Small intestine (tissue), 7 donors: ENCODE results near the gene CDC34. TPM values are rescaled to one million over a fixed set of nuclear protein-coding genes. Genes with fewer than 3 reads are reported as not detected.

Source experiments
- DNase-seq, 2 donors: peaks; one replicate each; pipeline versions ENCODE4 v3.0.0 to v3.0.0-alpha.2; 2013
- FAIRE-seq: peaks from 2 replicates; lab custom pipeline; 2012; peaks lifted over from hg19 to GRCh38; lab: Jason Lieb, UNC
- H3K27ac ChIP-seq, 3 donors: one replicate each; pipeline ENCODE4 v1.5.1; 2013; ENCODE audit warnings: low read length in 2 of 3, mild to moderate bottlenecking in 2 of 3, control low read depth in 1 of 3, inconsistent platforms in 1 of 3, low read depth in 1 of 3, moderate library complexity in 1 of 3
- H3K27me3 ChIP-seq, 3 donors: one replicate each; pipeline ENCODE4 v1.6.1; 2013; ENCODE audit warnings: low read length in 3 of 3, inconsistent platforms in 1 of 3; ENCODE audit not compliant: control insufficient read depth in 3 of 3, insufficient read depth in 3 of 3
- H3K36me3 ChIP-seq, 3 donors: one replicate each; pipeline ENCODE4 v1.6.1; 2013; ENCODE audit warnings: low read length in 3 of 3, inconsistent platforms in 1 of 3, low read depth in 1 of 3, mild to moderate bottlenecking in 1 of 3, moderate library complexity in 1 of 3; ENCODE audit not compliant: control insufficient read depth in 3 of 3, insufficient read depth in 2 of 3
- H3K4me1 ChIP-seq, 3 donors: one replicate each; pipeline ENCODE4 v1.6.1; 2013; ENCODE audit warnings: low read length in 2 of 3, inconsistent platforms in 1 of 3, low read depth in 1 of 3, mild to moderate bottlenecking in 1 of 3, moderate library complexity in 1 of 3; ENCODE audit not compliant: control insufficient read depth in 3 of 3, insufficient read depth in 2 of 3
- H3K4me3 ChIP-seq, 3 donors: one replicate each; pipeline ENCODE4 v1.5.1; 2013; ENCODE audit warnings: low read length in 3 of 3, control low read depth in 1 of 3, inconsistent platforms in 1 of 3, low read depth in 1 of 3, mild to moderate bottlenecking in 1 of 3, moderate library complexity in 1 of 3
- H3K9me3 ChIP-seq, 2 donors: one replicate each; pipeline ENCODE4 v1.6.1; 2013; ENCODE audit warnings: low read depth in 1 of 2, low read length in 1 of 2; ENCODE audit not compliant: control insufficient read depth in 2 of 2, insufficient read depth in 1 of 2
- WGBS, 3 donors: extraction: QIAGEN DNeasy Blood & Tissue Kit; methylation state at CpG; one replicate each; pipeline ENCODE4 v1.1.7; 2013; 5-methylcytosine and 5-hydroxymethylcytosine counted together
- polyA plus RNA-seq, 4 donors: library from polyadenylated mRNA; stranded (reverse) in 3 of 4; unstranded in 1 of 4; fragments of 200-250 nt in 3 of 4; fragments of 120-200 nt in 1 of 4; gene quantifications; one replicate each; pipeline versions ENCODE4 v1.2.1 to v1.2.3, GENCODE V29; 2013
- donor health status: healthy with polysubstance abuse.
- donor health status: control.
- donor health status: control.
- donor health status: Bipolar disorder and iron deficiency.
- donor health status: healthy.

Gene CDC34
- polyA plus RNA-seq, 4 donors = 58.2 to 113 (median 89.0) TPM

- Histone ChIP-seq H3K27ac (peak overlapping the region in 1 of 3 donors; percentile 92), H3K9me3 (no peaks in the 10 kb centered on the region), H3K4me1 (peaks cover 2 to 19% (median 8%) of the 10 kb centered on the region in 3 donors), H3K27me3 (no peaks in the 10 kb centered on the region), H3K4me3 (peak overlapping the region in 1 of 3 donors; percentile 81), H3K36me3 (peaks cover 2 to 56% (median 6%) of the 10 kb centered on the region in 3 donors)
- no peak for FAIRE-seq
- no peak for DNase-seq
- 66 to 83% (median 83%) methylated on average over 5 to 14 of the region's 14 CpGs for WGBS, 3 donors
Observed at GRCh38 chr19:534088-534487, 2.5 kb downstream of the CDC34 start.

GRCh38 chr19:535017-535835 is 3.7 kb downstream of the CDC34 start:
- H3K27ac ChIP-seq = no peak overlapping the region
- FAIRE-seq = no peak
- peaks cover 2 to 18% (median 8%) of the 10 kb centered on the region in 3 donors for H3K4me1 ChIP-seq
- H3K36me3 ChIP-seq = peaks cover 2 to 63% (median 10%) of the 10 kb centered on the region in 3 donors
- no peak overlapping the region for H3K4me3 ChIP-seq
- H3K27me3 ChIP-seq = no peaks in the 10 kb centered on the region
- DNase-seq = no peak
- H3K9me3 ChIP-seq = no peaks in the 10 kb centered on the region
- 66 to 78% (median 67%) methylated on average over 16 of the region's 16 CpGs for WGBS, 3 donors

- H3K4me1 ChIP-seq = peaks cover 2 to 12% (median 8%) of the 10 kb centered on the region in 3 donors
- H3K9me3 ChIP-seq = no peaks in the 10 kb centered on the region
- no peak overlapping the region for H3K27ac ChIP-seq
- FAIRE-seq (no peak), DNase-seq (no peak)
- H3K36me3 ChIP-seq = peaks cover 2 to 70% (median 10%) of the 10 kb centered on the region in 3 donors
- H3K27me3 ChIP-seq = no peaks in the 10 kb centered on the region
- H3K4me3 ChIP-seq = no peak overlapping the region
- WGBS, 3 donors = 90 to 95% (median 90%) methylated on average over 48 to 55 of the region's 55 CpGs
Observed at GRCh38 chr19:536031-536880, 4.7 kb downstream of the CDC34 start.

GRCh38 chr19:536881-537404 is 5.4 kb downstream of the CDC34 start:
- Histone ChIP-seq H3K4me3 (no peak overlapping the region), H3K27me3 (no peaks in the 10 kb centered on the region), H3K27ac (no peak overlapping the region), H3K4me1 (peaks cover 2 to 12% (median 8%) of the 10 kb centered on the region in 3 donors), H3K9me3 (no peaks in the 10 kb centered on the region), H3K36me3 (peaks cover 2 to 77% (median 10%) of the 10 kb centered on the region in 3 donors)
- FAIRE-seq (no peak), DNase-seq (no peak)
- WGBS, 3 donors = 92 to 95% (median 94%) methylated on average over 24 to 26 of the region's 26 CpGs

- peaks cover 2 to 82% (median 10%) of the 10 kb centered on the region in 3 donors for H3K36me3 ChIP-seq
- H3K4me1 ChIP-seq = peaks cover 0 to 5% (median 1%) of the 10 kb centered on the region in 3 donors
- no peak for DNase-seq
- H3K27ac ChIP-seq = no peak overlapping the region
- WGBS, 3 donors = 91 to 94% (median 91%) methylated on average over 33 to 40 of the region's 40 CpGs
- no peak overlapping the region for H3K4me3 ChIP-seq
- no peaks in the 10 kb centered on the region for H3K27me3 ChIP-seq
- H3K9me3 ChIP-seq = no peaks in the 10 kb centered on the region
- FAIRE-seq = no peak
Observed at GRCh38 chr19:538641-539428, 7.3 kb downstream of the CDC34 start.

DNA sequence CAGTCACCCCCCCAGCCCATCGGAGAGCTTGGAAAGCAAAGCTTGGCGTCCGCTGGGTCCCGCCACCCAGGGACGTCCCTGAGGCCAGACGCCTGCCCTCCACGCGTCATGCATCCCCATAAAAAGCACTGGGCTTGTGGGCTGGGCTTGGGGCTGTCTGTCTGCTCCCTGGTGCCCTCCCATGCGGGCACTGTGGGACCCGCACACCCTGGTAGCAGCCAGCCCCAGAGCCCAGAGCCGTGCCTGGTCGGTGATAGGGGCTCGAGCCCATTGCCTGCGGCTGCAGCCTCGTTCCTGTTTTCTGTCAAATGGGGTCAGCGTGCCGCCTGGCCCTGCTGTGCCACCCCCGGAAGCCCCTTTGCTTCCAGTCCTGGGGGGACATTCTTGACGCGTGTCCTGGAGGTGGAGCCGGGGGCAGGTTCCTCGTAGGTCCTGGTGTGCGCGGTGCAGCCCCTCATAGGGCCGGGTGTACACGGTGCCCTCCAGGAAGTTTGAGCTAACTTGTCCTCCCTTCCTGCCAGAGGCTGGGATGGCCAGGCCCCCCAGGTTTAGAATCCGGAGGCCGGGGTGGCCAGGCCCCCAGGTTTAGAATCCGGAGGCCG is 8.0 kb downstream of the CDC34 start:
- DNase-seq = no peak
- peaks cover 2 to 76% (median 10%) of the 10 kb centered on the region in 3 donors for H3K36me3 ChIP-seq
- H3K27ac ChIP-seq = no peak overlapping the region
- no peaks in the 10 kb centered on the region for H3K27me3 ChIP-seq
- H3K4me3 ChIP-seq = no peak overlapping the region
- FAIRE-seq = no peak
- no peaks in the 10 kb centered on the region for H3K4me1 ChIP-seq
- no peaks in the 10 kb centered on the region for H3K9me3 ChIP-seq
- WGBS, 3 donors = 90 to 96% (median 94%) methylated on average over 30 of the region's 30 CpGs

- Histone ChIP-seq H3K4me3 (no peak overlapping the region), H3K36me3 (peaks cover 1 to 62% (median 10%) of the 10 kb centered on the region in 3 donors), H3K27me3 (no peaks in the 10 kb centered on the region), H3K4me1 (no peaks in the 10 kb centered on the region), H3K9me3 (no peaks in the 10 kb centered on the region), H3K27ac (no peak overlapping the region)
- 89 to 91% (median 90%) methylated on average over 49 to 51 of the region's 51 CpGs for WGBS, 3 donors
- DNase-seq = no peak
- FAIRE-seq = no peak
Observed at GRCh38 chr19:540867-541637, 9.5 kb downstream of the CDC34 start.
